Ovary (tissue), 3 donors: ENCODE results near the gene KRT81.

Experiments
- POLR2A ChIP-seq: fragments of 450-650 bp; IDR thresholded peaks from one replicate; pipeline ENCODE4 v1.6.1; 2017; ENCODE audit warnings: antibody characterized with exemption, mild to moderate bottlenecking, moderate library complexity
- TF ChIP-seq, protein P1 (sequence below), 3 donors: fragments of 450-650 bp in 2 of 3; fragments of 200-600 bp in 1 of 3; IDR thresholded peaks; one replicate each; pipeline versions ENCODE4 v1.5.1 to v1.8.0; 2016 to 2022; ENCODE audit warnings: antibody characterized with exemption in 3 of 3, mild to moderate bottlenecking in 1 of 3
- donor health status: DM: no; HTN: no; CAD: no.

DNA sequence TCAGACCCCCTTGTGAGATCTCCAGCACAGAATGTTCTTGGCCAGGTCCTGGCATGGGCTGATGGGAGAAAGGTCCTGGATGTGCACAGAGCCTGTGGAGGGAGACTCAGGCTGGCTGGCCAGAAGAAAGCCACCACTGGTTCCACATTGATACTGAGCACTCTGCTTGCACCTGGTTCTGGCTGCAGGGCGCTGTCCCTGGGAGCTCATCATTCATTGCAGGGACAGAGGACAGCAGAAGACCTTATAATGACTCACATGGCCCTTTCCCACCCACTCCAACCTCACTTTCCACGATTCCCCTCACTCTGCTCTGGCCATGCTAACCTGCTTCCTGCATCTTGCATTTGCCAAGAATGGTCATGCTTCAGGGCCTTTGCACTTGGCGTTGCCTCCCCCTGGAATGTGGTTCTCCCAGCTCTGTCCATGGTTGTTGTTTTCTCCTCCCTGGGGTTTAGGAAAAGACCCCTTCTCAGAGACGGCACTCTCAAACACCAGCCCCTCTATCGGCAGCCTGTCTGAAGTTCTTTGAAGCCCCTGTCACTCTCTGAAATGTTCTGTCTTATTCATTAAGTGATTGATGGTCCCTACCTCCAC, 48.0 kb downstream of the KRT81 start:
- TF ChIP-seq, protein P1, sequence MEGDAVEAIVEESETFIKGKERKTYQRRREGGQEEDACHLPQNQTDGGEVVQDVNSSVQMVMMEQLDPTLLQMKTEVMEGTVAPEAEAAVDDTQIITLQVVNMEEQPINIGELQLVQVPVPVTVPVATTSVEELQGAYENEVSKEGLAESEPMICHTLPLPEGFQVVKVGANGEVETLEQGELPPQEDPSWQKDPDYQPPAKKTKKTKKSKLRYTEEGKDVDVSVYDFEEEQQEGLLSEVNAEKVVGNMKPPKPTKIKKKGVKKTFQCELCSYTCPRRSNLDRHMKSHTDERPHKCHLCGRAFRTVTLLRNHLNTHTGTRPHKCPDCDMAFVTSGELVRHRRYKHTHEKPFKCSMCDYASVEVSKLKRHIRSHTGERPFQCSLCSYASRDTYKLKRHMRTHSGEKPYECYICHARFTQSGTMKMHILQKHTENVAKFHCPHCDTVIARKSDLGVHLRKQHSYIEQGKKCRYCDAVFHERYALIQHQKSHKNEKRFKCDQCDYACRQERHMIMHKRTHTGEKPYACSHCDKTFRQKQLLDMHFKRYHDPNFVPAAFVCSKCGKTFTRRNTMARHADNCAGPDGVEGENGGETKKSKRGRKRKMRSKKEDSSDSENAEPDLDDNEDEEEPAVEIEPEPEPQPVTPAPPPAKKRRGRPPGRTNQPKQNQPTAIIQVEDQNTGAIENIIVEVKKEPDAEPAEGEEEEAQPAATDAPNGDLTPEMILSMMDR (IDR thresholded peaks at IDR 0.05) = no peak
- no peak for TF ChIP-seq POLR2A
